Measurements from ENCODE around the gene RNF222. TPM values are rescaled to one million over a fixed set of nuclear protein-coding genes. Genes with fewer than 3 reads are reported as not detected.
"Not testable (repeated sequence)": the region's sequence is repeated elsewhere in the genome, so short reads cannot be mapped to it uniquely, and the experiment has no call there.

The RNF222 gene
- total RNA-seq, 2 experiments from 2014 or later, result 0.11 TPM

GRCh38 chr17:8382052-8382879, 15.4 kb downstream of the RNF222 start:
- H3K4me1 Mint-ChIP-seq (ENCODE audit: low read depth), result peaks cover 53% of the 10 kb centered on the region
- peak overlapping the region; percentile 98 for H3K27ac Mint-ChIP-seq
- DNase-seq (no peak), ATAC-seq (no peak)
- ChIA-PET CTCF (interaction anchor here (0.7 to 2.9 kb wide), 6 partner anchors 53 to 815 kb away, joined by 3 to 17 read pairs (median 4); partner anchors contain the start of genes NDEL1 and SLC25A35), POLR2A (interaction anchor here (0.5 to 2.9 kb wide), 18 partner anchors 10 to 560 kb away, joined by 3 to 12 read pairs (median 4); partner anchors contain the start of genes PFAS, RNF222 and SLC25A35)
- peak overlapping the region; percentile 97 for H3K4me3 Mint-ChIP-seq
- intact Hi-C loops (cut with micrococcal nuclease), result loop anchor here (10.0 kb wide), 1 partner anchor 363 kb away; the partner anchor contains the start of gene CCDC42
- H3K36me3 Mint-ChIP-seq (ENCODE audit: low read depth), result peaks cover 56% of the 10 kb centered on the region
- H3K27me3 Mint-ChIP-seq, result no peaks in the 10 kb centered on the region
- H3K9me3 Mint-ChIP-seq, result no peaks in the 10 kb centered on the region
- no peak for TF ChIP-seq CTCF (IDR thresholded peaks at IDR 0.05)

- no peaks in the 10 kb centered on the region for H3K9me3 Mint-ChIP-seq
- H3K27me3 Mint-ChIP-seq, result no peaks in the 10 kb centered on the region
- H3K36me3 Mint-ChIP-seq (ENCODE audit: low read depth), result peaks cover 74% of the 10 kb centered on the region
- TF ChIP-seq CTCF (IDR thresholded peaks at IDR 0.05), result no peak
- no peak for DNase-seq
- POLR2A ChIA-PET, result interaction anchor here (1.2 to 2.9 kb wide), 2 partner anchors 9 to 12 kb away, joined by 3 to 12 read pairs; no protein-coding TSS in a partner anchor
- H3K27ac Mint-ChIP-seq, result peak overlapping the region; percentile 26
- CTCF ChIA-PET, result no interaction called here
- intact Hi-C loops (cut with micrococcal nuclease), result loop anchor here (10.0 kb wide), 1 partner anchor 365 kb away; the partner anchor contains the start of gene CCDC42
- H3K4me3 Mint-ChIP-seq, result peak overlapping the region; percentile 97
- H3K4me1 Mint-ChIP-seq (ENCODE audit: low read depth), result peaks cover 58% of the 10 kb centered on the region
- no peak for ATAC-seq
Measured at GRCh38 chr17:8380049-8380448, 17.6 kb downstream of the RNF222 start.

- Mint-ChIP-seq H3K36me3 (ENCODE audit: low read depth) (peaks cover 77% of the 10 kb centered on the region), H3K4me1 (ENCODE audit: low read depth) (peaks cover 51% of the 10 kb centered on the region), H3K27ac (peak overlapping the region; percentile 70), H3K4me3 (peak overlapping the region; percentile 81)
- H3K27me3 Mint-ChIP-seq; H3K9me3 Mint-ChIP-seq; ATAC-seq; intact Hi-C loops (cut with micrococcal nuclease); DNase-seq: not testable (repeated sequence)
- POLR2A ChIA-PET, result interaction anchor here (1.2 to 3.5 kb wide), 4 partner anchors 9 to 155 kb away, joined by 3 to 17 read pairs (median 10); partner anchors contain the start of gene SLC25A35
- CTCF ChIA-PET, result interaction anchor here (1.7 to 2.1 kb wide), 2 partner anchors 32 to 318 kb away, joined by 3 to 6 read pairs; no protein-coding TSS in a partner anchor
Measured at GRCh38 chr17:8378117-8378516, 19.5 kb downstream of the RNF222 start.

DNA sequence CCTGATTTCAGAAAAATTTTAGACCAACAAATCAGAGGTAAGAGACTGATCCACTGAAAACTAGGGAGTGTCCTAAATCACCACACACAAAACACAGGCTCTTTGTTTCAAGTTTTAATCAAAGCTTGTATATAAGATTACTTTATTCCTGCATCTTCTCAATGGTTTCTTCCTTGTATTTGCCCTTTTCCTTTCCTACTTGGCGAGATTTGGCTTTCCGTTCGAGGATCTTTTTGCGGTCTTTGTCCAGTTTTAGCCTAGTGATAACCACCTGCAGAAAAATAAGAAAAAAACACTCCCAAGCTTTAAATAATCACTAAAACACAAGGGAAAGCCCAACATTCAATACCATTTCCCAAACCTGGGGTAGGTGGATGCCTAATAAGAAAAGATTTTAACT, 20.2 kb downstream of the RNF222 start:
- Mint-ChIP-seq H3K4me1 (ENCODE audit: low read depth) (peaks cover 51% of the 10 kb centered on the region), H3K27ac (peak overlapping the region; percentile 77), H3K36me3 (ENCODE audit: low read depth) (peaks cover 70% of the 10 kb centered on the region), H3K4me3 (peak overlapping the region; percentile 81), H3K27me3 (no peaks in the 10 kb centered on the region), H3K9me3 (no peaks in the 10 kb centered on the region)
- intact Hi-C loops (cut with micrococcal nuclease), result no loop called here
- TF ChIP-seq CTCF (IDR thresholded peaks at IDR 0.05), result no peak
- DNase-seq, result no peak
- no peak for ATAC-seq
- ChIA-PET CTCF (interaction anchor here (0.7 to 2.1 kb wide), 14 partner anchors 9 to 364 kb away, joined by 3 to 10 read pairs (median 4); partner anchors contain the start of gene PFAS), POLR2A (interaction anchor here (0.7 to 3.5 kb wide), 13 partner anchors 8 to 369 kb away, joined by 3 to 17 read pairs (median 4); partner anchors contain the start of gene SLC25A35)

GRCh38 chr17:8376271-8377067, 21.2 kb downstream of the RNF222 start, which contains the start of gene KRABD2:
Gene KRABD2, minus strand, starts transcription at chr17:8376704.
- H3K36me3 Mint-ChIP-seq (ENCODE audit: low read depth), result peaks cover 60% of the 10 kb centered on the region
- TF ChIP-seq CTCF (IDR thresholded peaks at IDR 0.05), result peak; percentile 42
- CTCF ChIA-PET, result interaction anchor here (0.7 to 2.1 kb wide), 16 partner anchors 10 to 369 kb away, joined by 3 to 10 read pairs (median 4); partner anchors contain the start of genes PFAS and SLC25A35

More at GRCh38 chr17:8376271-8377067, 21.2 kb downstream of the RNF222 start, which contains the start of gene KRABD2:
- no peaks in the 10 kb centered on the region for H3K27me3 Mint-ChIP-seq
- intact Hi-C loops (cut with micrococcal nuclease), result no loop called here
- POLR2A ChIA-PET, result interaction anchor here (0.7 to 3.5 kb wide), 17 partner anchors 11 to 369 kb away, joined by 3 to 17 read pairs (median 4); partner anchors contain the start of genes AURKB and SLC25A35
- H3K4me1 Mint-ChIP-seq (ENCODE audit: low read depth), result peaks cover 49% of the 10 kb centered on the region
- DNase-seq (peak; percentile 93), ATAC-seq (peak; percentile 99)
- H3K27ac Mint-ChIP-seq, result peak within 1 kb of the TSS; percentile 77
- peak within 1 kb of the TSS; percentile 81 for H3K4me3 Mint-ChIP-seq
- H3K9me3 Mint-ChIP-seq, result no peaks in the 10 kb centered on the region
